Keratinocyte (primary cell): ENCODE measurements around the gene FTCD.

ENCODE experiments used
- CTCF ChIP-seq, 3 experiments: IDR thresholded peaks in 1 of 3; conservative IDR thresholded peaks in 1 of 3; optimal IDR thresholded peaks in 1 of 3; 2 replicates in 2 of 3; 3 replicates in 1 of 3; pipeline versions ENCODE3 to v1.5.1; 2011; ENCODE audit warnings: low read length in 3 of 3, mild to moderate bottlenecking in 3 of 3, moderate library complexity in 2 of 3, control low read depth in 1 of 3, inconsistent platforms in 1 of 3; ENCODE audit not compliant: insufficient read depth in 2 of 3; ENCODE audit errors: extremely low read depth in 1 of 3
- EZH2 ChIP-seq: IDR thresholded peaks from one replicate; pipeline ENCODE4 v1.6.1; 2012; ENCODE audit warnings: inconsistent platforms, mild to moderate bottlenecking, low read length, moderate library complexity

GRCh38 chr21:46153247-46154154, 1.9 kb downstream of the FTCD start:
- TF ChIP-seq CTCF (optimal IDR thresholded peaks at IDR 0.05 in 1 of 3, IDR thresholded peaks at IDR 0.05 in 1 of 3, conservative IDR thresholded peaks at IDR 0.05 in 1 of 3; ENCODE audit: extremely low read depth in 1 of 3, insufficient read depth in 2 of 3, low read length in 3 of 3) (peak; percentile 69 to 88 (median 71)), EZH2 (no peak)
